AG09319 (cell line): ENCODE data around the gene PPP2R5A.

Source experiments
- DNase-seq: peaks from one replicate; pipeline ENCODE4 v3.0.0-alpha.2; 2010; ENCODE audit warnings: low read depth; ENCODE audit errors: extremely low read depth
- CTCF ChIP-seq: IDR thresholded peaks from 2 replicates; pipeline ENCODE4 v1.5.1; 2011; ENCODE audit warnings: low read depth, mild to moderate bottlenecking, inconsistent platforms, low read length, moderate library complexity

The PPP2R5A gene

GRCh38 chr1:212291505-212292134, 6.4 kb downstream of the PPP2R5A start:
- TF ChIP-seq CTCF, result peak; percentile 68
- no peak for DNase-seq

- DNase-seq, result no peak
- no peak for TF ChIP-seq CTCF
Measured at GRCh38 chr1:212292250-212293105, 7.3 kb downstream of the PPP2R5A start.

DNA sequence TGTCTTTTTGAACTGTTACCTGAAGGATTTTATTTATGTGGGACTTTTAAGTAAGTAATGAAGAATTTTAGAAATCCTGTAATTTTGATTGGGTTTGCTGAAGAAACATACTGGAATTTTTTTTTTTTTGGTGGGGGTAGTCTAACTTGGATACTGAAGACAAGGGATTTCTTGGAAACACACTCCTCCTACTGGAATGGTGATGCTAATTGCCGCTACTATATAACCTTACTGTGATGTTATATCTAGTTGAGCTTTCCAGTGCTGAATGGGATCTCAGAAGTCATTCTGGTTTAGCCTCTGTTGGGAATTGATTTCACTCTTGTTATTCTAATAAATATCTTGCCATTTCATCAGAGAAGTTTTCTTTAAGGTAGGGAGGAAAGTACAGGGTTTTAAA, 8.4 kb downstream of the PPP2R5A start:
- no peak for DNase-seq
- TF ChIP-seq CTCF, result no peak

GRCh38 chr1:212294983-212295382, 9.8 kb downstream of the PPP2R5A start:
- no peak for TF ChIP-seq CTCF
- DNase-seq, result no peak

- TF ChIP-seq CTCF, result no peak
- no peak for DNase-seq
Measured at GRCh38 chr1:212295579-212295978, 10.4 kb downstream of the PPP2R5A start.

DNA sequence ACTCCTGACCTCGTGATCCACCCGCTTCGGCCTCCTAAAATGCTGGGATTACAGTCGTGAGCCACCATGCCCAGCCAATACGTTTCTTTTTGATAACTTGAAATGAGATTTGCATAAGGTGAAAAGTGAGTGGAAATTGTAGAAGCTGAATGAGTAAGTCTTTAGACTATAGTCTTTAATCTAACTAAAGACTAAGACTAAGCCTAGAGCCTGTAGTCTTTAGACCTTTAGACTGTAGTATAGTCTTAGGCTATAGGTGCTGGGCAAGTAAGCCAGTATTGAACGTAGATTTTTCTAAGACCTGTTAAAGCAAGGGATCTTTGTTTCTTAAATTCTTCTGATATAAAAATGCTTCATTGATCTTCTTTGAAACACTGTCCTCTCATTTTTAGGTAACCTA, 12.1 kb downstream of the PPP2R5A start:
- TF ChIP-seq CTCF, result no peak
- DNase-seq, result no peak

GRCh38 chr1:212301580-212301979, 16.4 kb downstream of the PPP2R5A start:
- TF ChIP-seq CTCF, result no peak

More at GRCh38 chr1:212301580-212301979, 16.4 kb downstream of the PPP2R5A start:
- DNase-seq, result no peak
